HuH-7.5 (cell line): ENCODE results near the gene GATA2.
A peak's percentile ranks its signal among the peaks of the same experiment; 100 is the strongest.

Source experiments
- DNase-seq: peaks from one replicate; pipeline ENCODE4 v3.0.0; 2011; ENCODE audit warnings: low spot score

The GATA2 gene

GRCh38 chr3:128487813-128488635, 5.0 kb downstream of the GATA2 start:
- DNase-seq = peak; percentile 99

DNA sequence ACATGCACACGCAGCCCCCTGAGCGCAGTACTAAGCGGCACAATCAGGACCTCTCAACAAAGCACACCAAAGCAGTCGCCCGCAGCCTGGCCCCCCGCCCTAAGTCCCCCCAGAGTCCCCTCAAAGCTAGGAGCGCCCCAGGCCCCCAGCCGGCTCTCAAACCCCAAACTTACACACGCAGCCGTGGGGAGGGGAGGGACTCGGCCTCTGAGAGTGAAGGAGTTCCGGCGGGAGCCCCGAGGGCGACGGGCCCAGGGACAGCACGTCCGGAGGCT, 5.5 kb downstream of the GATA2 start:
- no peak for DNase-seq

DNA sequence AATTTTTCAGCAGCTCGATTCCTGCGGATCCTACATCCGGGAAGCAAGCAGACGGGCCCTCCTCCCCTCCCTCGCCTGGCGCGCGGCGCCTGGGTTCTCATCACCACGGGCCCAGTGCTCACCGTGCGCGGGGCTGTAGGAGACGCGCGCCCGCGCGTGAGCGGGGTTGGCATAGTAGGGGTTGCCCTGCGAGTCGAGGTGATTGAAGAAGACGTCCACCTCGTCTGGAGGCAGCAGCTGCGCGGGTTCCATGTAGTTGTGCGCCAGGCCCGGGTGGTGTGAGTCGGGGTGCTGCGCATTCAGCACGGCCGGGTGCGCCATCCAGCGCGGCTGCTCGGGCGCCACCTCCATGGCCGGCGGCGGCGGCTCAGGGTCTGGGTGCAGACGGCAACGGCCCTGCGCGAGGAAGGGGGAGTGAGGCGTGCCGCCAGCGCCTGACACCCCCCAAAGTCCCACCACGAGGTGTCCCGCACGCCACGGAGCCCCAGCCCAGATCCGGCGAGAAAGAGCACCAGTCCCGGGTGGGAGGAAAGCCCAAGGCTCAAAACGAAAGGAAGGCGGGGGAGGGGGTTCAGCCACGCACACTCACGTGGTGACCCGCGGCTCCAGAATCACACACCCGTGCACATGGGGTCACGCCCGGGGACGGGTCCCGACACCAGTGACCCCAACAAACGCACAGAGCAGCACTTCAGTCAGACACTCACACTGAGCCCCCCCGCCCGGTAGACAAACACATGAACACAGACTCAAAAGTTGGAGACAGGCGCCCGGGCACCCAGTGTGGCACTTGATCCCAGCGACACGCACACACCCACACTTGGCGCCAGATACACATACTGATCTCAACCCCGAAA, 6.1 kb downstream of the GATA2 start:
- DNase-seq = no peak

DNA sequence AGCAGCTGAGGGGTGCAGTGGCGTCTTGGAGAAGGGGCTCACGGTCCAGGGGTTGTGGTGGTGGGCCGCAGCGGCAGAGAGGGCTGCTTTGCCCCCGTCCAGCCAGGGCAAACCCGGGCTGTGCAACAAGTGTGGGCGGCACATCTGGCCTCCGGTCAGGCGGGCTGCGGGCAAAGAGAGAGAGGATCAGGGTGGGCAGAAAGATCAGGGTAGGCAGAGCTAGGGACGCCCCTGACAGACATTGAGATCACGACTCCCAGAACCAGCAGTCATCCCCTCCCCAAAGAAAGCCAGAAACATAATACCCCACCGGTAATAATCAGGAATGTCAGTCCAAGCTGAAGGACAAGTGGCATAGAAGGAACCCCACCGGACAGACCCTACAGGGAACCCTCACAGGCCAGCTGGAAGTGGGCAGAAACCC, 6.8 kb downstream of the GATA2 start:
- DNase-seq = no peak

DNA sequence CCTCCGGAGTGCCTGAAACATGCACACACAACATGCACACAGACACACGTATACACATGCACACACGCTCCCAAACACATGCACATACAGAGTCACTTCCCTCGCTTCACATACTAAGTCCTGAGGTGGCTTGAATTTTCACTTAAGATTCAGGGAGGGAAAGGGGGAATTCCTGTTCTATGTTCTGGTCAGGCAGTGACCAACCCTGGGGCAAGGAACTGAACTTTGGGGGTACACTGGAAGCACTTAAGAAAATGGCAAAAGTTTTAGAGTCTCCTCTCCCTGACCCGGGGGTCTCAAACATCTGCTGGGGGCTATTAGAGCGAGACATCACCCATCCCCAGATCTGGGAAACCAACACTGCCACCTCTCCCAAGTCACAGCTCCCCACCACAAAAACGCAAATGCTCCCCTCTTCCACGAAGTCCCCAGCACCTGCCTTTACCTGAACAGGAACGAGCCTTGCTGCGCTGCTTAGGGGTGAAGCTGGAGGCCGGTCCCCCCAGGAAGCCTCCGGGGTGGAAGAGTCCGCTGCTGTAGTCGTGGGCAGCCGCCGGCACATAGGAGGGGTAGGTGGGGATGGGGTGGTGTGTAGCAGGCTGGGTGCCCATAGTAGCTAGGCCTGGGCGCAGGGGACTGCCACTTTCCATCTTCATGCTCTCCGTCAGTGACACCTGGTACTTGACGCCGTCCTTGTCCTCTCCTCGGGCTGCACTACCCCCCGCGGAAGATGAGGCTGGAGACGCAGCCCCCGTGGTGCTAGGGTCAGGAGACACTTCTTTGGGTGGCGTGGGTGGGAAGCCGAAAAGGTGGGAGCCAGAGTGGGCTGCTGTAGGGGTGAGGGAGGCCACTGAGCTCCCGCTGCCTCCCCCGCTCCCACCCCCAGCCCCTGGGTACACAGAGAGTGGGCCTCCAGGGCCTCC, 7.5 kb downstream of the GATA2 start:
- DNase-seq = no peak

GRCh38 chr3:128484404-128485281, 8.4 kb downstream of the GATA2 start:
- no peak for DNase-seq

GRCh38 chr3:128483657-128484403, 9.2 kb downstream of the GATA2 start:
- no peak for DNase-seq

- no peak for DNase-seq
Measured at GRCh38 chr3:128482666-128483656, 10.0 kb downstream of the GATA2 start.

DNA sequence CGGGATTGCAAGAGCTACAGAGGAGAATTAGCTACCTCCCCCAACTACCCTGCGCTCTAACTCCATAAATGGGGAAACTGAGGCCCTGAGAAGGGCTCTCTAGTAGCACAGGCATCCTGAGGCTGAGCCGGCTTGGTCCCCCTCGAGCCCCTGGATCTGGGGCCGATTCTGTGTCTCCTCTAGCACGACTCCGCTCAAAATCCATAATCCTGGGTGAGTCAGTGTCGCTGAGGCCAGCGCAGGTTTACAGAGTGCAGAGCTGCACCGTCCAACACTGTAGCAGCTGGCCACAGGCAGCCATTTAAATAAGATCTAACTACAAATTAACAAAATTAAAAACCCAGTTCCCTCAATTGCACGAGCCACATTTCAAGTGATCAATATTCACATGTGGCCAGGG, 10.8 kb downstream of the GATA2 start:
- no peak for DNase-seq

DNA sequence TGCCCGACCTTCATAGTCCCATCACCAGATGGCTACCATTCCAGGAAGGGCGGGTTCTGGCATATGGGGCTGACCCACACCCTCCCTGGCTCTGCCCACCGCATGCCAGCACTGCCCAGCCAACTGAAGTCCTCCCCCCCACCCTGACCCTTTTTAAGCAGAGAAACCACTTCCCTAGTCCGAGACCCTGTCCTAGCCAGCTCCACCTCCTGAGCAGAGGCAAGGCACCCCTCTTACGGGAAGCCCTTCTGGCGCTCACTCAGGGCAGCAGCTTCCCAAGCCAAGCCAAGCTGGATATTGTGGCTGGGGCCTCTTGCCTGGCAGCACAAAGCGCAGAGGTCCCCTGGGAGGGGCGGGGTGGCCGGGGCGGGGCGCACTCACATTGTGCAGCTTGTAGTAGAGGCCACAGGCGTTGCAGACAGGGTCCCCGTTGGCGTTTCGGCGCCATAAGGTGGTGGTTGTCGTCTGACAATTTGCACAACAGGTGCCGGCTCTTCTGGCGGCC, 11.5 kb downstream of the GATA2 start:
- DNase-seq = no peak

GRCh38 chr3:128480717-128481437, 12.1 kb downstream of the GATA2 start:
- DNase-seq = no peak

DNA sequence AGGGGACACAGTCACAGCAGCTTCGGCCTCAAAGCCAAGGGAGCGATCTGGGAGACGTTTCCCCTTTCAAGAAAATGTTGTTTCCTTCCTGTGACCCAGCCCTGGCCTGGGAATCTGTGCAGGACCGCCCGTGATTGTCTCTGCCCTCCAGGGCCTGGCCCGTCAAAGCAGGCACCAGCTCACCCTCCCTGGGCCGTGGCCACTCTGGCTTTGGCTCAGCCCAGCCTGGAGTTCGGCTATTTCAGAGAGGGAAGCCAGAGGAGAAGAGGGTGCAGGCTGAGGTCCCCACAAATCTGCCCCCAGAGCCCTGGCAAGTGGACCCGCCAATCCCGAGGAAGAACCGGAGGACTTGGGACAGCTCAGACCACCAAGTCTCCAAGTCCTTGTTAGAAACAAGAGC, 12.7 kb downstream of the GATA2 start:
- no peak for DNase-seq

GRCh38 chr3:128479558-128480086, 13.4 kb downstream of the GATA2 start:
- DNase-seq = no peak

GRCh38 chr3:128478576-128479506, 14.2 kb downstream of the GATA2 start:
- DNase-seq = no peak

- DNase-seq = no peak
Measured at GRCh38 chr3:128476659-128477058, 16.3 kb downstream of the GATA2 start.

- DNase-seq = no peak
Measured at GRCh38 chr3:128475355-128475754, 17.6 kb downstream of the GATA2 start.

DNA sequence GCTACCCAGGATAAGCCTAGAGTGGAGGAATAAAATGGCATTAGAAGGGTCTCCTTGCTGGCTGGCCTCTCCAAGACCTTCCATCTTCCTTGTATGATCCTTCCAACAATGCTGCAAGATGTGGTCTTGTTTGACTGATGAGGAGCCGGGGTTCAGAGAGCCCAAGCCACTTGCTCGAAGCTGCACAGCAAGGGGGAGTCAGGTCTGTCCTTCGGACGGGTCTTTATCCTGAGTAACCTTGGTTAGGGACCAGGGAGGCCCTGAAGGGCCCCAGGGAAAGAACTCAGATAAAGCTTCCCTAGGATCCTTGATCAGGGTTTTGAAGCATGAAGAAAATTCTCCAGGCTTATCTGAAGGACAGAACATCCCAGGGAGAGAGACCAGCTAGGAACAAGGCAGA, 19.3 kb downstream of the GATA2 start:
- no peak for DNase-seq
